Cardiac septum (tissue), 1 donor: ENCODE data around the gene NR5A1. TPM values are rescaled to one million over a fixed set of nuclear protein-coding genes. Genes with fewer than 3 reads are reported as not detected.

Experiments used
- DNase-seq: peaks from one replicate; pipeline ENCODE4 v3.0.0-alpha.2; 2020; ENCODE audit warnings: low spot score
- intact Hi-C: fragments of 100-400 bp; cut with DNase I; formaldehyde crosslinking; loops from one replicate; pipeline ENCODE4 v1.14.0; 2022
- long read RNA-seq: library from polyadenylated mRNA; unstranded; transcript quantifications from one replicate; pipeline ENCODE4 v2.0.0, GENCODE V29; 2021
- total RNA-seq: library from RNA; stranded (reverse); fragmentation: NEBNext Ultra II Directional; extraction: Animal tissue kit (Norgen Biotek cat#: 25700); gene quantifications from one replicate; pipeline ENCODE4 v1.2.1, GENCODE V29; 2021
- donor health status: DM: no; HTN: no; CAD: no.

Gene NR5A1
- not detected for total RNA-seq
- long read RNA-seq, result 0 reads

GRCh38 chr9:124506931-124507879 lies at the start of gene NR5A1:
TSS of gene NR5A1 (minus strand) at chr9:124507399. CDS start at chr9:124503395, 4,004 bp downstream.
- no peak for DNase-seq
- intact Hi-C loops, result no loop called here

DNA sequence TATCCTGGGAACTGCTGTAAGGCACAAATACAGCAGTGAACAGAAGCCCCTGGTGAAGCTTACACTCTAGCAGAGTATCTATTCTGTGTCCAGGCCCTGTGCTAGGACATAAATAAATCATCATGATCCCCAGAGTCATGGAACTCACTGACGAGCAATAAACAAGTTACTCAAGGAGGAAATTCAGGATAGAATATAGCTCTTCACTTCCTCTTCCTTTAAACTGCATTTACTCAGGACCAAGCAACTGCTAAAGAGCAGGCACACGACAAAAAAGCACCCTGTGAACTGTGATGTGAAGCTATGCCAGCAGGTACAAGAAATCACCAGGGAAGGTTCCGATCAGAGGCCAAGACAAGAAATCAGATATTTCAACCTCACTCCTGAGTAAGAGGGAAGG lies 47.8 kb upstream of the NR5A1 start:
- DNase-seq, result no peak
- intact Hi-C loops, result no loop called here

GRCh38 chr9:124553738-124554137 lies 46.5 kb upstream of the NR5A1 start:
- intact Hi-C loops, result loop anchor here (2.0 to 5.0 kb wide), 2 partner anchors 64 to 157 kb away; no protein-coding TSS in a partner anchor
- DNase-seq, result no peak

GRCh38 chr9:124552273-124552605 lies 45.0 kb upstream of the NR5A1 start:
- intact Hi-C loops, result loop anchor here (2.0 to 5.0 kb wide), 2 partner anchors 65 to 159 kb away; no protein-coding TSS in a partner anchor
- DNase-seq, result no peak

GRCh38 chr9:124551472-124552272 lies 44.5 kb upstream of the NR5A1 start:
- DNase-seq, result no peak
- intact Hi-C loops, result loop anchor here (2.0 to 5.0 kb wide), 2 partner anchors 66 to 159 kb away; no protein-coding TSS in a partner anchor

DNA sequence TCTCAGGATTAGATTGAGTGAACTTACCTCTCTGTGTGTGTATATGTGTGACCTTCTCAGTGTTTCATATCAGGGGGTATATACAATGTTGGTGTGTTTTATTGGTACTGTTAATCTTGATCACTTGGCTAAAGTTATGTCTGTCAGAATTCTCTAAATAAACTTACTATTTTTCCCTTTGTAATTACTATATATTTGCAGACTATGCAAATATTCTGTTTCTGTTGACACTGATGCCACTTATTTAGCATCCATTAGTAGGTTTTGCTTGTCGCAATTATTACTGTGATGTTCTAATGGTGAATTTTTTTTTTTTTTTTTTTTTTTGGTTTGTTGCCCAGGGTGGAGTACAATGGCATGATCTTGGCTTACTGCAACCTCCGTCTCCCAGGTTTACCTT lies 42.9 kb upstream of the NR5A1 start:
- intact Hi-C loops, result loop anchor here (5.0 kb wide), 1 partner anchor 67 kb away; no protein-coding TSS in a partner anchor
- no peak for DNase-seq

DNA sequence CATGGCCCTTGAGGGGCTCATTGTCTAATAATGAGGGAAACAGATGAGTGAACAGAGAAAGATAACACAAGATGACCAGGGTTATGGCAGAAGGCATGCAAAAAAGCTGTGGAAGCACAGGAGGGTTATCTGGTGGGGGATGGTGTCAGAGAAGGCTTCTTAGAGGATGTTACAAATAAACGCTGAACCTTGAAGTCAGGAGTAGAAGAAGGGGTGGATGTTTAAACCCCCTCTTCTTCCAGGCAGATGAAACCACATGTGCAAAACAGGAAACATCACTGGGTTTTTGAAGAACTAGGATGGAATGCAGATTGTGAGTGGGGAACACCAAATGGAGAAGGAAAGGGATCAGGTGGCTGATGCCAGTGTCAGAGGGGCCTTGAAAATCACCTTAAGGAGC lies 41.8 kb upstream of the NR5A1 start:
- DNase-seq, result no peak
- intact Hi-C loops, result no loop called here

GRCh38 chr9:124544535-124544934 lies 37.3 kb upstream of the NR5A1 start:
- intact Hi-C loops, result no loop called here
- DNase-seq, result no peak

GRCh38 chr9:124541824-124542223 lies 34.6 kb upstream of the NR5A1 start:
- DNase-seq, result no peak
- intact Hi-C loops, result no loop called here

DNA sequence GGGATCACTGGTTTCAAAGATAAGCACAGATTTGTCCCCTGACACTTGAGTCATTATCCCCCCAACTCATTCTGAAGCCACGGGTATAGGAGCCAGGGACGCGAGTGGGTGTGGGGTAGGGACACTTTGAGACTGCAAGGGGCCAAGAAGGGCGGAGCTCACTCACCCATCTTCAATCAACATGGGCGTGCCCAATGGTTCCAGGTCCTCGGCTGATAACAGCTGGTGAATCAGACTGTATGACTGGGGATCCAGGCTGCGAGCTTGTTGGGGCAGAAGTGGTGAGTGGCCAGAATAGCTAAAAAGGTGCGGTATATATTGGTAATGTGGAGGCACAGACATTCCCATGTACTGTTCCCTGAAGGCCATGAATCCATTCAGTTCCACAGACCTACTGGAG lies 30.7 kb upstream of the NR5A1 start:
- no peak for DNase-seq
- intact Hi-C loops, result loop anchor here (2.0 to 5.0 kb wide), 2 partner anchors 121 to 411 kb away; partner anchors contain the start of gene PSMB7

GRCh38 chr9:124535846-124536245 lies 28.6 kb upstream of the NR5A1 start:
- intact Hi-C loops, result loop anchor here (2.0 to 5.0 kb wide), 2 partner anchors 119 to 409 kb away; partner anchors contain the start of gene PSMB7
- DNase-seq, result no peak

GRCh38 chr9:124532897-124533296 lies 25.7 kb upstream of the NR5A1 start:
- DNase-seq, result no peak
- intact Hi-C loops, result loop anchor here (5.0 kb wide), 1 partner anchor 51 kb away; no protein-coding TSS in a partner anchor

DNA sequence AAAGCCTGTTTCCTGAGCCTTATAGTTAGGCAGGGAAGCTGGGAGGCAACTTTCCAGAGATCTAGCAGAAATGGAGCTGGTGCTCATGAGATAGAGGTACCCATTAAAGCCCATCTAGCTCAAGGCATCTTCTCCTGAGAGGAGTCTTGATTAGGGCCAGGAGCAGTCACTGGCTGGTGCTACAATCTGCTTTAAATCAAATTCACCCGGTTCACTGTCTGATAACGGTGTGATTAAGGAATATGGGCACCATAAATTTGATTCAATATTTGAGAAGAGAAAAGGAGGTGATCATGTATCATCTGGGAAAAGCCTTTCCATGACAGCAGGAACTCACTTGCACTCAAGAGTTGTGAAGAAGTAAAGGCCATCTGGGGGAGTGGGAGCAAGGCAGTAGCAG lies 23.9 kb upstream of the NR5A1 start:
- intact Hi-C loops, result loop anchor here (5.0 kb wide), 1 partner anchor 49 kb away; no protein-coding TSS in a partner anchor
- DNase-seq, result no peak

DNA sequence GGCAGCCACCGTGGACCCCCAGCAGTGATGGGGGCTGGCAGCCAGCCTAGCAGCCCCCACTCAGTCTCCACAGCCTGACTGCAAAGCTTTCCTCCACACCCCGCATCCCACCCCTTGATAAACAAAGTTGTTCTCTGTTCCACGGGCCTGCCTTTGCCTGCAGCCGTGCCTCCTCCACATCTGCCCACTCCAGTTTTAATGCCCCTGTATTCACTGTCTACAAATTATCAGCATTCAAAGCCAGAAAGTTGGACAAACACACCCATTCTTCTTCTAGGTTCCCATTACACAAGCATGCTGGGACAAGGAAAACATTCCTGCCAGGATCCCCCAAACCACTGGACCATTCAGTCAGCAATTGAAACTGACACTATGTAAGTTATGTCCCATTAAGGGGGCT lies 23.0 kb upstream of the NR5A1 start:
- no peak for DNase-seq
- intact Hi-C loops, result loop anchor here (5.0 kb wide), 1 partner anchor 48 kb away; no protein-coding TSS in a partner anchor

DNA sequence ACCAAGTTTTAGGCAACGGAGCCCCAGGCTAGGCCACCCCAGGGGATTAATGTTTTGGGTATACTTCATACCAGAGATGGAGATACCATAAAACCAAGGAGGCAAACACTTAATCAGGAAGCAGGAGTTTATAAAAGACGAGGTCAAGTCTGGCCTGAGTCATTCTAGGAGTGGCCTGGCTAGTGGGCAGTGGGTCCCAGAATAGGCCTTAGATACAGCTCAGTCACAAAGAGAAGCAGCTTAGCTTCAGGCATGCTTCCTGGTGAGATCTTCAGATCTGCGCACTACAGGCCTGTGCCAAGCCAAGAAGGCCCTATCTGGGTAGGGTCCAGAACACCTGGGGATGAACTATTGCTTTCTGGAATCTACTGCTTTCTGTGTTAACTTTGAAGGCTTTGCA lies 20.6 kb upstream of the NR5A1 start:
- no peak for DNase-seq
- intact Hi-C loops, result no loop called here

GRCh38 chr9:124526174-124526573 lies 19.0 kb upstream of the NR5A1 start:
- DNase-seq, result no peak
- intact Hi-C loops, result no loop called here

- intact Hi-C loops, result no loop called here
- DNase-seq, result no peak
These were observed 15.2 kb upstream of the NR5A1 start for GRCh38 chr9:124522121-124523098.

DNA sequence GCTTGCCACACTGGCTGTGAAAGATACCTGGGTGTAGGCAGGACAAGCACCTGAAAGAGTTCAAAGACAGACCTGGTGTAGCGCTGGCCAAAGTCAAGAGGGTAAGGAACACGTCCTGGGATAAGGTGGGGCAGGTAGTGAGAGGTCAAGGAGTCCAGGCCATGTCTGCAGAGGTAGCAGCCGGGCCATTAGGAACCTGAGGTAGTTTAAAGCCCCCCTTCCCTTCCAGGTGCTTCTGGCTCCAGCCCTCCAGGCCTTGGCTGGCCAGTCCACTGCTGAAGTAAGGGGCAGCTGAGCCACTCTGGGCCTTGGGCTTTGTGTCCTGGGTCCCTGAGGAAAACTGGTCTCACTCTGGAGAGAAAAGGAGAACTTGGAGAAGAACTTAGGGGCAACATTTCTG lies 13.9 kb upstream of the NR5A1 start:
- DNase-seq, result no peak
- intact Hi-C loops, result no loop called here

DNA sequence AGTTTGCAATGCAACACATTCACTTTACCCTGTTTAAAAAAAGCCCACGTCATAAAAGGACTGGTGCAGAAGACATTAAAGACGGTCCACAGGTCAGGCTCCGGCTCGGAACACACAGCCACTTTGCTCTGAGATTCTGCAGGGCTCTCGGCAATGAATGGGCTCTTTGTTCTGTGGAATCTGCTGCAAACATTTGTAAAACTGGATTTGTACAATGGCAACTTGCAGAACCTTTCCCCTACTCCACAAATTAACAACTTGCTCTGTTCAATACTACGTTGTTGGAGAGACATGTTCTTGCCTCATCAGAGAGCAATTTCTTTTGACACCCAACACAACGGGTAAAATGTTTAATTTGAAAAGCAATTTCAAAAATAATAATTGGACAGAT lies 13.0 kb upstream of the NR5A1 start:
- intact Hi-C loops, result no loop called here
- DNase-seq, result no peak
